WTC11 (cell line): Measurements from ENCODE around the gene NRXN3.

Experiments used
- CTCF ChIP-seq: fragments of 200-600 bp; IDR thresholded peaks from 2 replicates; pipeline ENCODE4 v1.8.0; 2022; ENCODE audit warnings: antibody characterized with exemption
- FOXJ3 ChIP-seq: sonication (generic); formaldehyde crosslinking; IDR thresholded peaks from 2 replicates; pipeline ENCODE4 v1.9.0; 2021; ENCODE audit warnings: missing genetic modification reagents, mild to moderate bottlenecking, borderline replicate concordance
- HMGA2 ChIP-seq: fragments of 250-450 bp; sonication (Bioruptor Pico); IDR thresholded peaks from 2 replicates; pipeline ENCODE4 v1.4.0; 2021; ENCODE audit warnings: mild to moderate bottlenecking, moderate library complexity
- MAX ChIP-seq: sonication (generic); formaldehyde crosslinking; IDR thresholded peaks from 2 replicates; pipeline ENCODE4 v1.8.0; 2022; ENCODE audit warnings: mild to moderate bottlenecking, missing genetic modification reagents
- PREB ChIP-seq: sonication (generic); formaldehyde crosslinking; IDR thresholded peaks from 2 replicates; pipeline ENCODE4 v1.8.1; 2022; ENCODE audit warnings: mild to moderate bottlenecking, missing genetic modification reagents, moderate library complexity, borderline replicate concordance
- SP1 ChIP-seq: sonication (generic); formaldehyde crosslinking; conservative IDR thresholded peaks from 2 replicates; pipeline ENCODE4 v1.8.1; 2022; ENCODE audit warnings: missing genetic modification reagents
- ZNF121 ChIP-seq: sonication (generic); formaldehyde crosslinking; IDR thresholded peaks from 2 replicates; pipeline ENCODE4 v1.8.0; 2023; ENCODE audit warnings: missing genetic modification reagents

GRCh38 chr14:79094951-79095350 is 924.8 kb downstream of the NRXN3 start:
- no peak for TF ChIP-seq SP1 (CRISPR knock-in tag)
- TF ChIP-seq CTCF, result no peak
- no peak for TF ChIP-seq HMGA2
- no peak for TF ChIP-seq MAX
- TF ChIP-seq PREB (CRISPR knock-in tag), result no peak
- TF ChIP-seq FOXJ3, result no peak
- no peak for TF ChIP-seq ZNF121 (CRISPR knock-in tag)
